NK-92 treated with Interleukin-12 subunit alpha and Interleukin-12 subunit beta, amount 100 ng/mL, for 24 hours (cell line): Measurements from ENCODE around the gene MYL3.
A peak's percentile ranks its signal among the peaks of the same experiment; 100 is the strongest.

Experiments used
- DNase-seq: peaks from one replicate; lab custom pipeline; 2025; lab: John Stamatoyannopoulos, UW

The MYL3 gene

GRCh38 chr3:46849686-46850467 is 13.4 kb downstream of the MYL3 start:
- no peak for DNase-seq

- DNase-seq = no peak
Observed at GRCh38 chr3:46849045-46849631, 14.1 kb downstream of the MYL3 start.

GRCh38 chr3:46848271-46849044 is 14.8 kb downstream of the MYL3 start:
- no peak for DNase-seq

- no peak for DNase-seq
Observed at GRCh38 chr3:46847744-46848143, 15.5 kb downstream of the MYL3 start.

- DNase-seq = no peak
Observed at GRCh38 chr3:46846624-46847542, 16.4 kb downstream of the MYL3 start.

GRCh38 chr3:46845860-46846623 is 17.2 kb downstream of the MYL3 start:
- no peak for DNase-seq

GRCh38 chr3:46845397-46845859 is 17.8 kb downstream of the MYL3 start:
- no peak for DNase-seq

GRCh38 chr3:46844881-46845312 is 18.3 kb downstream of the MYL3 start:
- no peak for DNase-seq

- DNase-seq = no peak
Observed at GRCh38 chr3:46844397-46844796, 18.8 kb downstream of the MYL3 start.

GRCh38 chr3:46843508-46843907 is 19.7 kb downstream of the MYL3 start:
- no peak for DNase-seq

- no peak for DNase-seq
Observed at GRCh38 chr3:46840491-46840890, 22.8 kb downstream of the MYL3 start.

GRCh38 chr3:46838301-46838700 is 24.9 kb downstream of the MYL3 start:
- no peak for DNase-seq

- DNase-seq = no peak
Observed at GRCh38 chr3:46835491-46835890, 27.8 kb downstream of the MYL3 start.

- no peak for DNase-seq
Observed at GRCh38 chr3:46835054-46835453, 28.2 kb downstream of the MYL3 start.

- no peak for DNase-seq
Observed at GRCh38 chr3:46833346-46834300, 29.6 kb downstream of the MYL3 start.

GRCh38 chr3:46831841-46832240 is 31.4 kb downstream of the MYL3 start:
- no peak for DNase-seq

- no peak for DNase-seq
Observed at GRCh38 chr3:46831316-46831715, 31.9 kb downstream of the MYL3 start.

- DNase-seq = no peak
Observed at GRCh38 chr3:46830801-46831200, 32.4 kb downstream of the MYL3 start.

- DNase-seq = peak; percentile 38
Observed at GRCh38 chr3:46829699-46830208, 33.5 kb downstream of the MYL3 start.

GRCh38 chr3:46825450-46825849 is 37.8 kb downstream of the MYL3 start:
- no peak for DNase-seq
